ENCODE measurements around the gene OR51E1. TPM values are rescaled to one million over a fixed set of nuclear protein-coding genes. Genes with fewer than 3 reads are reported as not detected.

OR51E1 gene
- total RNA-seq, 2 donors from 2014 or later, result 4.4 to 36.0 TPM

DNA sequence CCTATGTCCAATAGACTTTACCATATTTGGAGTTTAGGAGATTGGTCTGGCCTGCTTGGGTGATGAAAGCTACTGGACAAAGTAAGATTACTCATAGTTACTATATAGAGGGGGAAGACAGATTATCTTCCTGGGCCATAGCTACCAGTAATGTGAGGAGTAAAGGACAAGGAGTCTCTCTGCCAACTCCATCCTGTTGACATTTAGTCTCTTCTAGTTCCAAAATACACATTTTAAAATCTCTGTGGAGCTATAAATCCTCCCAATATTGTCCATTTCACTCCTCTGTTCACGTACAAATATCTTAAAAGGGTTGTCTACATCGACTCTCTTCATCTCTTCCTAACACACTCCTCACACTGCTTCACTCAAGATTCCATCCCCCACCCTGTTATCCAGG lies 7.6 kb upstream of the OR51E1 start:
- Histone ChIP-seq H3K36me3 (no peaks in the 10 kb centered on the region), H3K4me1 (replicated peaks) (no peaks in the 10 kb centered on the region), H3K4me3 (no peak overlapping the region), H3K27ac (peak overlapping the region; percentile 68 to 72), H3K27me3 (replicated peaks; ENCODE audit: insufficient read depth) (no peaks in the 10 kb centered on the region), H3K9me3 (no peaks in the 10 kb centered on the region)
- WGBS, result 22% methylated on average over 2 of the region's 2 CpGs
- TF ChIP-seq POLR2A (IDR thresholded peaks at IDR 0.05) (no peak), POLR2AphosphoS5 (IDR thresholded peaks at IDR 0.05) (peak; percentile 65)
- TF ChIP-seq, protein P1, sequence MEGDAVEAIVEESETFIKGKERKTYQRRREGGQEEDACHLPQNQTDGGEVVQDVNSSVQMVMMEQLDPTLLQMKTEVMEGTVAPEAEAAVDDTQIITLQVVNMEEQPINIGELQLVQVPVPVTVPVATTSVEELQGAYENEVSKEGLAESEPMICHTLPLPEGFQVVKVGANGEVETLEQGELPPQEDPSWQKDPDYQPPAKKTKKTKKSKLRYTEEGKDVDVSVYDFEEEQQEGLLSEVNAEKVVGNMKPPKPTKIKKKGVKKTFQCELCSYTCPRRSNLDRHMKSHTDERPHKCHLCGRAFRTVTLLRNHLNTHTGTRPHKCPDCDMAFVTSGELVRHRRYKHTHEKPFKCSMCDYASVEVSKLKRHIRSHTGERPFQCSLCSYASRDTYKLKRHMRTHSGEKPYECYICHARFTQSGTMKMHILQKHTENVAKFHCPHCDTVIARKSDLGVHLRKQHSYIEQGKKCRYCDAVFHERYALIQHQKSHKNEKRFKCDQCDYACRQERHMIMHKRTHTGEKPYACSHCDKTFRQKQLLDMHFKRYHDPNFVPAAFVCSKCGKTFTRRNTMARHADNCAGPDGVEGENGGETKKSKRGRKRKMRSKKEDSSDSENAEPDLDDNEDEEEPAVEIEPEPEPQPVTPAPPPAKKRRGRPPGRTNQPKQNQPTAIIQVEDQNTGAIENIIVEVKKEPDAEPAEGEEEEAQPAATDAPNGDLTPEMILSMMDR (IDR thresholded peaks at IDR 0.05), result no peak
- DNase-seq (ENCODE audit: low spot score), result peak; percentile 24
- intact Hi-C loops (cut with DNase I), result loop anchor here (2.0 to 5.0 kb wide), 2 partner anchors 61 to 191 kb away; partner anchors contain the start of gene OR51E2

DNA sequence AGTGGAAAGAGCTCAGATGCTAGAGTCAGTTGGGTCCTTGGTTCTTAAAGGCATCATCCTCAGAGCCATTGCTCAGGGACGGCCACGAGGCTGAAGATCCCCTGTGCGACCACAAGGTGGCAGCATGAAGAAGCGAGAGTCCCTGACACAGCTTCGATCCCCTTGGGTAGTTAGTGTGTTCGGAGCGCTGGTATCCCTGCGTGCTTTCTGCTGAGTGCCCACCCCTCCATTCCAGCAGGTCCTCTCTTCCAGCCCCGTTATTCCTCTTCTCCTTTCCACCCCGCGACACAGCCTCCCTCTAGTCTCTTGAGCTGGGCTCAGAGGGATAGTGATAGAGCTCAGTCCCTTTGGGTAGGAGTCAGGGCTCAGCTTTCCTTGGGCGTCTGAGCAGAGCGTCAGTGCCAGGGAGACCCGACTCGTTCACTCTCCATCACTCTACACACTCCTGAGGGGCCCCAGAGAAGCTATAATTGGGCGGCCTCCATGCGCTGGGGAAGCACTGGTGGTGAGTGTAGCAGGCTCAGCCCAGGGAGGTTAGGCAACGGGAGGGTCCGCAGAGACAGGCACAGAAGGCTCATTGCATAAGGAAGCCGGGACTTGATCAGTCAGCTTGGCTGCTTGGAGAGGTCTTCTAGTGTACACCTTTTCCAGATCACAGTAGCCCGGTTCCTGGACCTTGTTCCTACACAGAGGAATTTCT lies 6.7 kb upstream of the OR51E1 start, which contains the start of gene OR51D1:
Gene OR51D1 (plus strand): TSS at position 516 of the 700 bp plus-strand sequence. CDS start 2,314 bp downstream, outside the sequence.
- peak; percentile 71 for DNase-seq (ENCODE audit: low spot score)
- intact Hi-C loops (cut with DNase I), result loop anchor here (2.0 to 5.0 kb wide), 2 partner anchors 60 to 190 kb away; partner anchors contain the start of gene OR51E2
- no peaks in the 10 kb centered on the region for H3K27me3 ChIP-seq (replicated peaks; ENCODE audit: insufficient read depth)
- no peaks in the 10 kb centered on the region for H3K9me3 ChIP-seq
- peak within 1 kb of the TSS; percentile 68 to 72 for H3K27ac ChIP-seq
- 35% methylated on average over 21 of the region's 21 CpGs for WGBS
- TF ChIP-seq, protein P1 (IDR thresholded peaks at IDR 0.05), result peak; percentile 73 to 91 (median 86)
- TF ChIP-seq POLR2A (IDR thresholded peaks at IDR 0.05), result no peak
- TF ChIP-seq POLR2AphosphoS5 (IDR thresholded peaks at IDR 0.05), result peak; percentile 20
- no peaks in the 10 kb centered on the region for H3K36me3 ChIP-seq
- H3K4me1 ChIP-seq (replicated peaks), result no peaks in the 10 kb centered on the region
- peak within 1 kb of the TSS in 1 of 2 donors; percentile 12 for H3K4me3 ChIP-seq

DNA sequence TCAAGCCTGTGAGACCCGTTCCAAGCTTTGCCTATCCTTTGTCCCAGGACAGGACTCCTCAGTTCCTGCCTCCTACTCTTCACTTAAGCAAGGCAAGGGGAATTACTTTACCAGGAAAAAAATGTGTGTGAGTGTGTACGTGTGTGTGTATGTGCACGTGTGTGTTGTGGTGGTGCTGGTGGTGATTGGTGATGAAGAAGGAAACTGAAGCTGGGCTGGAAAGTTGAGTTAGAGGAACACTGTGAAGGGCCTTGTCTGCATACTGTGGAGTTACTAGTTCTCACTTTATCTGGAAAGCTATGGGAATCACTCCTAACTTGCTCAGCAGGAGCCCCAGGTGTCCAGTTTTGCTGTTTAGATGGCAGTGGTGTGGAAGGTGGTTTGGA lies 6.1 kb upstream of the OR51E1 start:
- TF ChIP-seq POLR2A (IDR thresholded peaks at IDR 0.05) (no peak), POLR2AphosphoS5 (IDR thresholded peaks at IDR 0.05) (no peak)
- TF ChIP-seq, protein P1 (IDR thresholded peaks at IDR 0.05), result no peak
- intact Hi-C loops (cut with DNase I), result loop anchor here (2.0 to 5.0 kb wide), 2 partner anchors 60 to 189 kb away; partner anchors contain the start of gene OR51E2
- no peaks in the 10 kb centered on the region for H3K36me3 ChIP-seq
- H3K4me1 ChIP-seq (replicated peaks), result no peaks in the 10 kb centered on the region
- 88% methylated on average over 3 of the region's 3 CpGs for WGBS
- no peaks in the 10 kb centered on the region for H3K27me3 ChIP-seq (replicated peaks; ENCODE audit: insufficient read depth)
- no peak overlapping the region for H3K4me3 ChIP-seq
- H3K9me3 ChIP-seq, result no peaks in the 10 kb centered on the region
- no peak for DNase-seq (ENCODE audit: low spot score)
- H3K27ac ChIP-seq, result peak overlapping the region; percentile 68 to 72

DNA sequence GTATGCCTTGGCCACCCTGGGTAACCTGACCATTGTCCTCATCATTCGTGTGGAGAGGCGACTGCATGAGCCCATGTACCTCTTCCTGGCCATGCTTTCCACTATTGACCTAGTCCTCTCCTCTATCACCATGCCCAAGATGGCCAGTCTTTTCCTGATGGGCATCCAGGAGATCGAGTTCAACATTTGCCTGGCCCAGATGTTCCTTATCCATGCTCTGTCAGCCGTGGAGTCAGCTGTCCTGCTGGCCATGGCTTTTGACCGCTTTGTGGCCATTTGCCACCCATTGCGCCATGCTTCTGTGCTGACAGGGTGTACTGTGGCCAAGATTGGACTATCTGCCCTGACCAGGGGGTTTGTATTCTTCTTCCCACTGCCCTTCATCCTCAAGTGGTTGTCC lies 3.9 kb upstream of the OR51E1 start:
- WGBS, result 96% methylated on average over 6 of the region's 6 CpGs
- Histone ChIP-seq H3K4me1 (replicated peaks) (no peaks in the 10 kb centered on the region), H3K36me3 (no peaks in the 10 kb centered on the region), H3K4me3 (no peak overlapping the region), H3K27me3 (replicated peaks; ENCODE audit: insufficient read depth) (no peaks in the 10 kb centered on the region), H3K27ac (no peak overlapping the region), H3K9me3 (no peaks in the 10 kb centered on the region)
- intact Hi-C loops (cut with DNase I), result loop anchor here (5.0 kb wide), 1 partner anchor 57 kb away; the partner anchor contains the start of gene OR51E2
- no peak for TF ChIP-seq POLR2AphosphoS5 (IDR thresholded peaks at IDR 0.05)
- TF ChIP-seq, protein P1 (IDR thresholded peaks at IDR 0.05), result no peak
- no peak for TF ChIP-seq POLR2A (IDR thresholded peaks at IDR 0.05)
- no peak for DNase-seq (ENCODE audit: low spot score)

Data from prostate gland (tissue), 2 donors.